ENCODE results near the gene TRA2A.

The TRA2A gene

DNA sequence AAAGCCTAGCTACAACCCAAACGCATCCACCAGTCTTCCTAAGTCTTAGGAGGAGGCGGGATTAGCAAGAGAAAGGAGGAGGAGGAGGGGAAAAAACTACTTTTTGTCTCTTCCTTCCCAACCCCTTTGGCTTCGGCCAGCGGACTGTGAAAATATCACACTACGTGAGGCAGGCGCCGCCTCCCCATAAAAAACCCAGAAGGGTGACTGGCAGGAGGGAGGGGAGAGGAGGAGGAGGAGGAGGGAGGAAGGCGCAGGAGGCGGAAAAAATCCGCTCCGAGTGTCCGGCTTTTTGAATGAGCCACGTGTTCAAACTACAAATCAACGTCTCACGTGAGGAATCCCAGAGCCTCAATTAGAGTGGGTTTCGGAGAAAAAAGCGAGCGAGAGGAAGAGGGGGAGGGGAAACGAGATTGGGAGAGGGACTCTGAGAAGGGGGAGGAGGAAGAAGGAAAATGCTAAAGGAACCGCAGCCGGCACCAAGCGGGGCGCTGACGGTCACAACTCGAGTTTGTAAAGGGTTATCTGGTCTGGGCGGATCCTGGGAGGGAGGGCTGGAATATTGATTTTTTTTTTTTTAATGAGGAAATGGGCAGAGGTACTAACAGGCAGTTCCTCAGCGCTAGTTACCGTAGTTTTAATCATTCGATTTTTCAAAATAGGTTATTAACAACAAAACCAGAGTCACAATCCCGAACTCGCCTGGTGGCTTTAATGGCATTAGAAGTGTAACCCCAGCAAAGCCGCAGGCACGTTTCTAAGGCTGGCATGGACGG lies 61.3 kb downstream of the TRA2A start, which contains the start of gene IGF2BP3:
IGF2BP3 (minus strand) TSS at position 162 of the 776 bp plus-strand sequence. CDS start 381 bp downstream, outside the sequence.
- DNase-seq (ENCODE audit: low spot score) = peak; percentile 98

GRCh38 chr7:23469961-23470250 lies 61.9 kb downstream of the TRA2A start:
- DNase-seq (ENCODE audit: low spot score) = peak; percentile 29

DNA sequence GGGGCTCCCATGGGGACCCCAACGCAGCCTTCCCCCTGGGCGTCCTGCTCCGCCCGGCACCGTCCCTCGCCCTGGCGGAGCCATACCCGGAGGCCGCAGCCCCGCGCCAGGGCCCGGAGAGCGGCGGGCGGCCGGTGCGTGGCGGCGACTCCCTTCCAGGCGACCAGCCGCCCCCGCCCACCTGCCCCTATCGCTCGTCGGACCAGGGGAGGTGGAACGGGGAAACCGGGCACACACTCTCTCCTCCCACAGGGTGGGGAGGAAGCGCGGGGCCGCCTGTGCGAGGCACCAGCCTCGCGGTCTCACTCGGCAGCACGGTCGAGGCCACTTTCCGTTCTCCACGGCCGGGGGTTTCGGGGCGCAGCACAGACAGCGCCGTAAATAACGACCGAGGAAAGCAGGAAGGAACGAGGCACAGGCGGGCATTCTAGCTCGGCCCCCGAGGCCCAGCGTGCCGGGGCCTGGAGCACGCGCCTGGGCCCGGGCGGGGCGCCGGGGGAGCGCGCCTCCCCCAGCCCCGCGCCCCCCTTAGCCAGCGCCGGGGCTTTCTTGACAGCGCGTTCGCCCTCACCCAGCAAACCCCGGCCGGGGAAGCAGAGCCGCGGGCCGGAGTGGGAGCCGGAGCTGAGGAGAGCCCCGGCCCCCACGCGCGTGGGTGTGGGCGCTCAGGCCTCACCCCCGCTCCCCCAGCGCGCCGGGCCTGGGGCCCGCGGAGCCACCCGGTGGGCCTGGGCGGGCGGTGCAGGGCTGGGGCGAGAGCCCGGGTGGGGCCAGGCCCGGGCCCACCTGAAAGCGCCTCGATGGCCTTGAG lies 62.4 kb downstream of the TRA2A start:
- no peak for DNase-seq (ENCODE audit: low spot score)

GRCh38 chr7:23468526-23469149 lies 63.1 kb downstream of the TRA2A start:
- no peak for DNase-seq (ENCODE audit: low spot score)

- peak; percentile 84 for DNase-seq (ENCODE audit: low spot score)
These were observed 63.8 kb downstream of the TRA2A start for GRCh38 chr7:23467806-23468525.

- no peak for DNase-seq (ENCODE audit: low spot score)
These were observed 64.4 kb downstream of the TRA2A start for GRCh38 chr7:23467291-23467805.

- DNase-seq (ENCODE audit: low spot score) = no peak
These were observed 68.9 kb downstream of the TRA2A start for GRCh38 chr7:23462846-23463245.

DNA sequence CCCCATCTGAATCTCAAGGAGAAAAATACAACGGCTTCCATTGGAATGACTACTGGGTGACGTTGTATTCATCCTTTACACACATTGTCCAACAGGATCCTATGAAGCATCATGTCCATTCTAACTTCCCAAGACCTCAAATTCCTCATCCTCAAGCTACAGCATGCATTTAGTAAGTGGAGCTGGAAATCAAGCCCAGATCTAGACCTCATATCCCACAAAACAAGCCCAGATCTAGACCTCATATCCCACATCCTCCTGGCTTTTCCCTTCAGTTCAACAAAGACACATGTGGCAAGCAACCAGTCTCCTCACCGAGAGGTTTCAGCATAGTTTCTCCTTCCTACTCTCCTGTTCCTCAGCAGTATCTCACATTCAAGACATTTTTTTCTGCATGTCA lies 73.7 kb downstream of the TRA2A start:
- no peak for DNase-seq (ENCODE audit: low spot score)

- no peak for DNase-seq (ENCODE audit: low spot score)
These were observed 75.7 kb downstream of the TRA2A start for GRCh38 chr7:23456093-23456492.

- DNase-seq (ENCODE audit: low spot score) = no peak
These were observed 76.8 kb downstream of the TRA2A start for GRCh38 chr7:23454881-23455526.

All from LoVo (cell line).